H7 (cell line): Measurements from ENCODE around the gene PIK3CD. TPM values are rescaled to one million over a fixed set of nuclear protein-coding genes. Genes with fewer than 3 reads are reported as not detected.
"Not testable (repeated sequence)": the region's sequence is repeated elsewhere in the genome, so short reads cannot be mapped to it uniquely, and the experiment has no call there.

ENCODE experiments used
- DNase-seq: peaks from one replicate; pipeline ENCODE4 v3.0.0; 2012
- H3K27me3 ChIP-seq: 2 replicates; pipeline ENCODE4 v1.6.0; 2011; ENCODE audit warnings: mild to moderate bottlenecking, low read length; ENCODE audit not compliant: control insufficient read depth, insufficient read depth
- H3K36me3 ChIP-seq: replicated peaks from 2 replicates; pipeline ENCODE4 v1.5.1; 2011; ENCODE audit warnings: low read length; ENCODE audit not compliant: control insufficient read depth, insufficient read depth
- H3K4me3 ChIP-seq: 2 replicates; pipeline ENCODE4 v1.5.1; 2011; ENCODE audit warnings: low read depth, mild to moderate bottlenecking, control low read depth, low read length, moderate library complexity; ENCODE audit not compliant: insufficient read depth
- total RNA-seq: library from RNA; depleted of rRNA; stranded (reverse); fragments of >200 nt; shearing (Covaris generic); gene quantifications from 2 replicates; pipeline ENCODE4 v1.2.3, GENCODE V29; 2014

The PIK3CD gene
- total RNA-seq, 1 experiment from 2014 or later, result 6.9 TPM

- Histone ChIP-seq H3K4me3 (no peak overlapping the region), H3K36me3 (peaks cover 45% of the 10 kb centered on the region), H3K27me3 (no peaks in the 10 kb centered on the region)
- DNase-seq, result no peak
Measured at GRCh38 chr1:9731051-9731537, 79.6 kb downstream of the PIK3CD start.

GRCh38 chr1:9731561-9731960 lies 80.0 kb downstream of the PIK3CD start:
- Histone ChIP-seq H3K36me3 (peaks cover 48% of the 10 kb centered on the region), H3K4me3 (no peak overlapping the region), H3K27me3 (no peaks in the 10 kb centered on the region)
- DNase-seq, result no peak

- DNase-seq, result no peak
- Histone ChIP-seq H3K27me3 (no peaks in the 10 kb centered on the region), H3K36me3 (peaks cover 51% of the 10 kb centered on the region), H3K4me3 (no peak overlapping the region)
Measured at GRCh38 chr1:9732123-9732971, 80.8 kb downstream of the PIK3CD start.

GRCh38 chr1:9733160-9733789 lies 81.7 kb downstream of the PIK3CD start:
- Histone ChIP-seq H3K27me3 (no peaks in the 10 kb centered on the region), H3K4me3 (no peak overlapping the region), H3K36me3 (peaks cover 54% of the 10 kb centered on the region)
- no peak for DNase-seq

- no peak for DNase-seq
- no peak overlapping the region for H3K4me3 ChIP-seq
- peaks cover 61% of the 10 kb centered on the region for H3K36me3 ChIP-seq
- no peaks in the 10 kb centered on the region for H3K27me3 ChIP-seq
Measured at GRCh38 chr1:9735800-9736199, 84.3 kb downstream of the PIK3CD start.

GRCh38 chr1:9736241-9736640 lies 84.7 kb downstream of the PIK3CD start:
- Histone ChIP-seq H3K27me3 (no peaks in the 10 kb centered on the region), H3K36me3 (peaks cover 64% of the 10 kb centered on the region), H3K4me3 (no peak overlapping the region)
- no peak for DNase-seq

- Histone ChIP-seq H3K36me3 (peaks cover 59% of the 10 kb centered on the region), H3K4me3 (no peak overlapping the region), H3K27me3 (no peaks in the 10 kb centered on the region)
- DNase-seq, result no peak
Measured at GRCh38 chr1:9737057-9737456, 85.5 kb downstream of the PIK3CD start.

- Histone ChIP-seq H3K4me3 (no peak overlapping the region), H3K36me3 (peaks cover 54% of the 10 kb centered on the region), H3K27me3 (no peaks in the 10 kb centered on the region)
- no peak for DNase-seq
Measured at GRCh38 chr1:9737671-9738070, 86.1 kb downstream of the PIK3CD start.

- Histone ChIP-seq H3K36me3 (peaks cover 23% of the 10 kb centered on the region), H3K27me3 (no peaks in the 10 kb centered on the region), H3K4me3 (no peak overlapping the region)
- DNase-seq, result no peak
Measured at GRCh38 chr1:9744106-9744799, 92.7 kb downstream of the PIK3CD start.

- H3K4me3 ChIP-seq, result no peak overlapping the region
- H3K36me3 ChIP-seq, result peaks cover 18% of the 10 kb centered on the region
- no peak for DNase-seq
- H3K27me3 ChIP-seq, result no peaks in the 10 kb centered on the region
Measured at GRCh38 chr1:9746211-9746610, 94.7 kb downstream of the PIK3CD start.

GRCh38 chr1:9746651-9747050 lies 95.1 kb downstream of the PIK3CD start:
- no peak overlapping the region for H3K4me3 ChIP-seq
- no peak for DNase-seq
- peaks cover 20% of the 10 kb centered on the region for H3K36me3 ChIP-seq
- H3K27me3 ChIP-seq, result no peaks in the 10 kb centered on the region

- H3K36me3 ChIP-seq, result peaks cover 18% of the 10 kb centered on the region
- DNase-seq, H3K4me3 ChIP-seq, H3K27me3 ChIP-seq: not testable (repeated sequence)
Measured at GRCh38 chr1:9748391-9748790, 96.9 kb downstream of the PIK3CD start.

- Histone ChIP-seq H3K4me3 (no peak overlapping the region), H3K27me3 (no peaks in the 10 kb centered on the region), H3K36me3 (peaks cover 14% of the 10 kb centered on the region)
- no peak for DNase-seq
Measured at GRCh38 chr1:9749361-9749760, 97.8 kb downstream of the PIK3CD start.

GRCh38 chr1:9751971-9752370 lies 100.4 kb downstream of the PIK3CD start:
- Histone ChIP-seq H3K4me3 (no peak overlapping the region), H3K27me3 (no peaks in the 10 kb centered on the region), H3K36me3 (peaks cover 11% of the 10 kb centered on the region)
- DNase-seq, result no peak

- Histone ChIP-seq H3K36me3 (peaks cover 11% of the 10 kb centered on the region), H3K4me3 (no peak overlapping the region), H3K27me3 (no peaks in the 10 kb centered on the region)
- no peak for DNase-seq
Measured at GRCh38 chr1:9753121-9753531, 101.6 kb downstream of the PIK3CD start.
